Suprapubic skin (tissue), 3 donors: ENCODE results near the gene MTG1.

Experiments used
- CTCF ChIP-seq, 2 donors: fragments of 200-600 bp in 1 of 2; fragments of 450-650 bp in 1 of 2; sonication (generic) in 1 of 2; IDR thresholded peaks; one replicate each; pipeline ENCODE4 v1.5.1; 2016 to 2019; ENCODE audit warnings: antibody characterized with exemption in 2 of 2, mild to moderate bottlenecking in 1 of 2, moderate library complexity in 1 of 2
- POLR2A ChIP-seq, 2 donors: fragments of 450-650 bp; IDR thresholded peaks; one replicate each; pipeline ENCODE4 v1.6.1; 2017; ENCODE audit warnings: antibody characterized with exemption in 2 of 2, mild to moderate bottlenecking in 2 of 2, moderate library complexity in 2 of 2

- TF ChIP-seq POLR2A (IDR thresholded peaks at IDR 0.05) (no peak), CTCF (IDR thresholded peaks at IDR 0.05) (no peak)
Observed at GRCh38 chr10:133411523-133412380, 17.8 kb downstream of the MTG1 start.
